Progenitor cell of endocrine pancreas (in vitro differentiated cells): ENCODE data around the gene XAGE3. TPM values are rescaled to one million over a fixed set of nuclear protein-coding genes. Genes with fewer than 3 reads are reported as not detected.
"Not testable (repeated sequence)": the region's sequence is repeated elsewhere in the genome, so short reads cannot be mapped to it uniquely, and the experiment has no call there.

Source experiments
- DNase-seq: peaks from one replicate; pipeline ENCODE4 v3.0.0; 2021; ENCODE audit warnings: low spot score; ENCODE audit not compliant: unreplicated experiment
- H3K27ac Mint-ChIP-seq: 2 replicates; pipeline ENCODE4 v1.8.0; 2021; ENCODE audit warnings: mild to moderate bottlenecking, moderate library complexity, mixed read lengths
- H3K27me3 Mint-ChIP-seq: 2 replicates; pipeline ENCODE4 v1.8.0; 2021; ENCODE audit warnings: mixed read lengths
- H3K36me3 Mint-ChIP-seq: 2 replicates; pipeline ENCODE4 v1.8.0; 2022; ENCODE audit warnings: mixed read lengths; ENCODE audit not compliant: insufficient read depth
- H3K4me1 Mint-ChIP-seq: 2 replicates; pipeline ENCODE4 v1.8.0; 2021; ENCODE audit warnings: low read depth, mixed read lengths
- H3K4me3 Mint-ChIP-seq: 2 replicates; pipeline ENCODE4 v1.8.0; 2021; ENCODE audit warnings: low read depth, mild to moderate bottlenecking, moderate library complexity, mixed read lengths
- H3K9me3 Mint-ChIP-seq: 2 replicates; pipeline ENCODE4 v1.8.0; 2021; ENCODE audit warnings: low read depth, mixed read lengths
- total RNA-seq: library from RNA; stranded (reverse); gene quantifications from 2 replicates; pipeline ENCODE4 v1.2.1, GENCODE V29; 2021
- TF ChIP-seq, protein P1 (sequence below): fragments of 200-600 bp; sonication (generic); IDR thresholded peaks from one replicate; pipeline ENCODE4 v1.5.0; 2021; ENCODE audit warnings: antibody characterized with exemption, mild to moderate bottlenecking; ENCODE audit not compliant: unreplicated experiment

Gene XAGE3
- total RNA-seq, 1 donor from 2014 or later = not detected

DNA sequence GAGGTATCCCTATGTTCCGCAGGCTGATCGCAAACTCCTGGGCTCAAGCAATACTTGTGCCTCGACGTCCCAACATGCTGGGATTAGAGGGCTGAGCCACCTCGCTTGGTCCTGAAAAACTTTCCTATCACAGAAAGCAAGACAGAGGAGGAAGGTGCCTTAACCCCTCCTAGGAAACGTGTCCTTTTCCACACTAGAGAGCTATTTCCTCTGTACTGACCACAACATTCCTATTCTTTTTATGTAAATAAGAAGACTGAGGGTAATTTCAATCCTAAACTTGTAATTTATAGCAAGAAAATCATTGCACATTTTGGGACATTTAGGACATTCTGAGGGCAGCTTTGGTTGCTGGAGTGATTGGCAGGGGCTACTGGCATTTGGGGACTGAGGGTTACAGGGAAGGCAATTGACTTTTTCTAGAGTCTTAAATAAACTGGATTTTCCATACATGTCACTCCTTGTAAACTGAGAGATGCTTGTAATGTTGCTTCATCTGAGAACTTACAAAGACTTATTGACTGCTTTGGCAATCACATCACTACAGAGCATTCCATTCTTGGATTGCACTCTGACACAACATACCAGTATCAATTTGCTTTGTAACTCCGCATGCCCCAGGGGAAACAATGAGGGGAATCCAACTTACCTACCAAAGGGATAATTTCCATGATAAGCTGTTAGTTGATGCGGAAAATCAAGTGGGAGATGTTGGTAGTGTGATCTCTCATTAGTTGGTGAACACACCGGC is 15.6 kb downstream of the XAGE3 start:
- H3K36me3 Mint-ChIP-seq = no peaks in the 10 kb centered on the region
- no peak for DNase-seq
- no peak overlapping the region for H3K27ac Mint-ChIP-seq
- TF ChIP-seq, protein P1, sequence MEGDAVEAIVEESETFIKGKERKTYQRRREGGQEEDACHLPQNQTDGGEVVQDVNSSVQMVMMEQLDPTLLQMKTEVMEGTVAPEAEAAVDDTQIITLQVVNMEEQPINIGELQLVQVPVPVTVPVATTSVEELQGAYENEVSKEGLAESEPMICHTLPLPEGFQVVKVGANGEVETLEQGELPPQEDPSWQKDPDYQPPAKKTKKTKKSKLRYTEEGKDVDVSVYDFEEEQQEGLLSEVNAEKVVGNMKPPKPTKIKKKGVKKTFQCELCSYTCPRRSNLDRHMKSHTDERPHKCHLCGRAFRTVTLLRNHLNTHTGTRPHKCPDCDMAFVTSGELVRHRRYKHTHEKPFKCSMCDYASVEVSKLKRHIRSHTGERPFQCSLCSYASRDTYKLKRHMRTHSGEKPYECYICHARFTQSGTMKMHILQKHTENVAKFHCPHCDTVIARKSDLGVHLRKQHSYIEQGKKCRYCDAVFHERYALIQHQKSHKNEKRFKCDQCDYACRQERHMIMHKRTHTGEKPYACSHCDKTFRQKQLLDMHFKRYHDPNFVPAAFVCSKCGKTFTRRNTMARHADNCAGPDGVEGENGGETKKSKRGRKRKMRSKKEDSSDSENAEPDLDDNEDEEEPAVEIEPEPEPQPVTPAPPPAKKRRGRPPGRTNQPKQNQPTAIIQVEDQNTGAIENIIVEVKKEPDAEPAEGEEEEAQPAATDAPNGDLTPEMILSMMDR = no peak
- H3K9me3 Mint-ChIP-seq = peaks cover 14% of the 10 kb centered on the region
- H3K27me3 Mint-ChIP-seq = peaks cover 4% of the 10 kb centered on the region
- H3K4me3 Mint-ChIP-seq = no peak overlapping the region
- H3K4me1 Mint-ChIP-seq = no peaks in the 10 kb centered on the region

- H3K9me3 Mint-ChIP-seq = peaks cover 32% of the 10 kb centered on the region
- not testable (repeated sequence) for H3K4me1 Mint-ChIP-seq, H3K27me3 Mint-ChIP-seq, H3K36me3 Mint-ChIP-seq, H3K27ac Mint-ChIP-seq, DNase-seq, H3K4me3 Mint-ChIP-seq
Observed at GRCh38 chrX:52843619-52844018, 24.3 kb downstream of the XAGE3 start.

- Mint-ChIP-seq H3K9me3 (peaks cover 5% of the 10 kb centered on the region), H3K4me3 (no peak overlapping the region), H3K27ac (no peak overlapping the region), H3K27me3 (peaks cover 3% of the 10 kb centered on the region), H3K4me1 (no peaks in the 10 kb centered on the region), H3K36me3 (no peaks in the 10 kb centered on the region)
- DNase-seq = no peak
- TF ChIP-seq, protein P1 = no peak
Observed at GRCh38 chrX:52839137-52839536, 28.7 kb downstream of the XAGE3 start.

DNA sequence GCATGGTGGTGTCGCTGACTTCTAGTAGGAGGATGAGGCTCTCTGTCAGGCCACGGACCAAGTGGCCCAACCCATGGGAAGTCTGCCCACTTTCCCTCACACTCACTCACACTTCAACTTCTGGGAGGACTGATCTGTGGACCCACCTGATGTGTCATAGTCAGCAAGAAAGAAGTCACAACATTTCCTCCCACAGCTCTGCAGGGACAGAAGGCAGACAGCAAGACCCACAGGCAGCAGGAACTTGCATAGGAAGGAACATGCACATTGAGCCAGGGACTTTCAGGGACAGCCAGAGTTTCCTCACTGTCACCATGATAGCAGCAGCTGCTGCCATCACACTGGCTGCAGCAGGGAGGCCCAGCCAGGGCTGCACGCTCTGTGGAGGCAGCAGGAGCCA is 37.3 kb downstream of the XAGE3 start:
- Mint-ChIP-seq H3K27me3 (no peaks in the 10 kb centered on the region), H3K4me3 (no peak overlapping the region), H3K27ac (no peak overlapping the region), H3K4me1 (no peaks in the 10 kb centered on the region), H3K9me3 (peaks cover 17% of the 10 kb centered on the region), H3K36me3 (no peaks in the 10 kb centered on the region)
- TF ChIP-seq, protein P1 = no peak
- DNase-seq = no peak

- H3K27me3 Mint-ChIP-seq = no peaks in the 10 kb centered on the region
- no peaks in the 10 kb centered on the region for H3K4me1 Mint-ChIP-seq
- TF ChIP-seq, protein P1 = no peak
- peaks cover 4% of the 10 kb centered on the region for H3K9me3 Mint-ChIP-seq
- no peak overlapping the region for H3K27ac Mint-ChIP-seq
- H3K36me3 Mint-ChIP-seq = no peaks in the 10 kb centered on the region
- DNase-seq = no peak
- H3K4me3 Mint-ChIP-seq = no peak overlapping the region
Observed at GRCh38 chrX:52824608-52825007, 43.3 kb downstream of the XAGE3 start.
